AG04449 (cell line): ENCODE results near the gene PRPF8.

ENCODE experiments used
- CTCF ChIA-PET: fragments of 350-600 bp; formaldehyde crosslinking; extraction: SDS; loops from one replicate; lab custom pipeline; 2021; ENCODE audit warnings: antibody characterized with exemption; lab: Yijun Ruan, JAX
- POLR2A ChIA-PET: fragments of 400-600, 350-600 bp; formaldehyde crosslinking; extraction: SDS; loops from one replicate; lab custom pipeline; 2020; ENCODE audit warnings: antibody characterized with exemption, inconsistent platforms; lab: Yijun Ruan, JAX
- DNase-seq: peaks from one replicate; pipeline ENCODE4 v3.0.0-alpha.2; 2010; ENCODE audit warnings: low read depth, low spot score
- H3K4me3 ChIP-seq: 2 replicates; pipeline ENCODE4 v1.5.1; 2011; ENCODE audit warnings: low read depth, mild to moderate bottlenecking, control low read depth, low read length
- CTCF ChIP-seq: IDR thresholded peaks from one replicate; pipeline ENCODE4 v1.5.1; 2011; ENCODE audit warnings: mild to moderate bottlenecking, moderate library complexity, low read length, control low read depth, inconsistent platforms; ENCODE audit not compliant: insufficient read depth; ENCODE audit errors: missing control alignments

The PRPF8 gene

DNA sequence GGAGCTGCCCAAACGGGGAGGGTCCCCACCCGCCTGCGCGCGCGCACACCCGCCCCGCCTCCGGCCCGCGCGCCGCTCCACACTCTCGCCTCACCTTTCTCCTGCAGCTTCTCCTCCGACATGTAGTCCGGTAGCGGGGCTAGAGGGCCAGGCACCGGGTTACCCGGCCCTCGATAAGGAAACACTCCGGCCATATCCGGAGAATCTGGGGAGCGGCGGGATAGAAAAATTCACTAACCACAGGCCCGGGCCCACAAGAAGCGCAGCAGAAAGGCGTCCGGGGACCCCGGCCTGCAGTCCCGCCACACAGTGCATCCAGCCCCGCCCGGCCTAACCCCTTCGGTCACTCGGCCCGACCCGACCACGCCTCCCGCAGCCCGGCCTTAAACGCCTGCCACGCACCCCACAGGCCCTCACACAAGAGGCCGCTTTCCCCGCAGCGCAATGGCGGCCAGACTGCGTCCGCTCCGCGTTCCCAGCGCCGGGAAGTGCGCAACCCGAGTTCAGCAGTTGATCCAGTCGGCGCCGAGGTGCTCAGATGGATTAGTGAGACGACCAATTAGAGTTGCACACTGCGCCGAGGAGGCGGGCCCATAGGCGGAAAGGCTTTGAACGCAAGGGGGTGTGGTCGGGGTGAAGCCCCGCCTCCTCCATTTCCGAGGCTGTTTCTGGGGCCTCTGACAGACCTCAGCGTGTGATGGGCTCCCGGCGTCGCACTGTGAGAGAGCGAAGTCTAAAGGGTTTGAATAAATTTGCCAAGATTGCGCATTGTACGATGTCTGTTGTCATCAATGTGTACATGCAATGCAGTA lies at the start of gene PRPF8:
Gene PRPF8, minus strand, starts transcription at position 490 of the 812 bp plus-strand sequence. Its CDS starts 296 bp downstream, at position 194.
- ChIA-PET POLR2A (interaction anchor here (0.9 to 2.2 kb wide), 5 partner anchors 11 to 36 kb away, joined by 3 to 11 read pairs (median 6); partner anchors contain the start of gene RILP), CTCF (interaction anchor here (0.9 to 3.8 kb wide), 5 partner anchors 11 to 36 kb away, joined by 4 to 25 read pairs (median 5); no protein-coding TSS in a partner anchor)
- peak within 1 kb of the TSS; percentile 86 for H3K4me3 ChIP-seq
- no peak for TF ChIP-seq CTCF
- DNase-seq = peak; percentile 73

DNA sequence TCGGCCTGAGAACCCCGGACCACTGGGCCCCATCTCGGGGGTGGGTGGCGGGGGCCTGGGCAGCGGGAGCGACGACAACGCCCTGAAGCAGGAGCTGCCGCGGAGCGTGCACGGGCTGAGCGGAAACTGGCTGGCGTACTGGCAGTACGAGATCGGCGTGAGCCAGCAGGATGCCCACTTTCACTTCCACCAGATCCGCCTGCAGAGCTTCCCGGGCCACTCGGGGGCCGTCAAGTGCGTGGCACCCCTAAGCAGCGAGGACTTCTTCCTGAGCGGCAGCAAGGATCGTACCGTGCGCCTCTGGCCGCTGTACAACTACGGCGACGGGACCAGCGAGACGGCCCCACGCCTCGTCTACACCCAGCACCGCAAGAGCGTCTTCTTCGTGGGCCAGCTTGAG lies 49.1 kb upstream of the PRPF8 start:
- CTCF ChIA-PET = interaction anchor here (1.7 kb wide), 1 partner anchor 12 kb away, joined by 4 read pairs; no protein-coding TSS in a partner anchor

GRCh38 chr17:1732833-1733321 lies 48.2 kb upstream of the PRPF8 start:
- H3K4me3 ChIP-seq = no peak overlapping the region
- no peak for DNase-seq
- POLR2A ChIA-PET = interaction anchor here (1.6 kb wide), 1 partner anchor 16 kb away, joined by 9 read pairs; no protein-coding TSS in a partner anchor
- CTCF ChIA-PET = interaction anchor here (1.7 to 3.1 kb wide), 2 partner anchors 11 to 51 kb away, joined by 4 to 9 read pairs; no protein-coding TSS in a partner anchor
- no peak for TF ChIP-seq CTCF

More for the DNA sequence above, 49.1 kb upstream of the PRPF8 start:
- H3K4me3 ChIP-seq = no peak overlapping the region
- no peak for TF ChIP-seq CTCF
- POLR2A ChIA-PET = no interaction called here
- no peak for DNase-seq

DNA sequence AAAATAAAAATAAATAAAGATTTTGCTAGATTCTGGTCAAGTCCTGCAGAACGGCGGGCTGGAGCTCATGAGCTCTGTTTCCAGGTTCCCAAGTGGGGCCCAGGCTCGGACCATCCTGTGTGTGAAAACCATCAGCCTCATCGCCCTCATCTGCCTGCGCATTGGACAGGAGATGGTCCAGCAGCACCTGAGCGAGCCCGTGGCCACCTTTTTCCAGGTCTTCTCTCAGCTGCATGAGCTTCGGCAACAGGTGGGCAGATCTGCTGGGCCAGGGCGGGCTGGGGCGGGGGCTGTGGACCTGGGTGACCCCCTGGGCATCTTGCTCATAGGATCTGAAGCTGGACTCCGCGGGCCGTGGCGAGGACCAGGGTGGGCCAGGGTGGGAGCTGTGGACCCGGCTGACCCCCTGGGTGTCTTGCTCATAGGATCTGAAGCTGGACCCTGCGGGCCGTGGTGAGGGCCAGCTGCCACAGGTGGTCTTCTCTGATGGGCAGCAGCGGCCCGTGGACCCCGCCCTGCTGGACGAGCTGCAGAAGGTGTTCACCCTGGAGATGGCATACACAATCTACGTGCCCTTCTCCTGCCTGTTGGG lies 47.7 kb upstream of the PRPF8 start:
- TF ChIP-seq CTCF = no peak
- no peak overlapping the region for H3K4me3 ChIP-seq
- CTCF ChIA-PET = interaction anchor here (0.6 to 3.1 kb wide), 4 partner anchors 10 to 83 kb away, joined by 3 to 9 read pairs (median 4); no protein-coding TSS in a partner anchor
- no peak for DNase-seq
- POLR2A ChIA-PET = interaction anchor here (1.6 kb wide), 1 partner anchor 16 kb away, joined by 9 read pairs; no protein-coding TSS in a partner anchor

- no peak for TF ChIP-seq CTCF
These were observed 46.5 kb upstream of the PRPF8 start for GRCh38 chr17:1731194-1731506.

More at GRCh38 chr17:1731194-1731506, 46.5 kb upstream of the PRPF8 start:
- ChIA-PET CTCF (interaction anchor here (1.0 to 3.1 kb wide), 3 partner anchors 10 to 84 kb away, joined by 3 to 14 read pairs (median 9); no protein-coding TSS in a partner anchor), POLR2A (interaction anchor here (0.6 to 1.6 kb wide), 2 partner anchors 14 to 19 kb away, joined by 3 to 9 read pairs; no protein-coding TSS in a partner anchor)
- H3K4me3 ChIP-seq = no peak overlapping the region
- no peak for DNase-seq
